IPS DF 6.9 (cell line): ENCODE results near the gene LRRTM3.

Experiments used
- DNase-seq: peaks from one replicate; pipeline ENCODE4 v3.0.0-alpha.2; 2013; ENCODE audit warnings: low read depth, low spot score
- H3K27ac ChIP-seq: one replicate; pipeline ENCODE4 v1.5.1; 2013; ENCODE audit warnings: low read length, control low read depth
- H3K27me3 ChIP-seq: 2 replicates; pipeline ENCODE4 v1.6.1; 2013; ENCODE audit warnings: mild to moderate bottlenecking, low read length; ENCODE audit not compliant: control insufficient read depth, insufficient read depth
- H3K36me3 ChIP-seq: 2 replicates; pipeline ENCODE4 v1.6.1; 2013; ENCODE audit warnings: low read length; ENCODE audit not compliant: control insufficient read depth, insufficient read depth
- H3K4me1 ChIP-seq: 2 replicates; pipeline ENCODE4 v1.6.1; 2013; ENCODE audit warnings: low read length; ENCODE audit not compliant: control insufficient read depth, insufficient read depth
- H3K4me3 ChIP-seq: 2 replicates; pipeline ENCODE4 v1.5.1; 2013; ENCODE audit warnings: mild to moderate bottlenecking, low read length
- H3K9me3 ChIP-seq: 2 replicates; pipeline ENCODE4 v1.6.1; 2013; ENCODE audit warnings: low read length, inconsistent platforms; ENCODE audit not compliant: control insufficient read depth, insufficient read depth
- whole genome bisulfite sequencing: extraction: QIAGEN DNeasy Blood & Tissue Kit; methylation state at CpG from one replicate; pipeline ENCODE4 v1.1.7; 2013; ENCODE audit warnings: mixed read lengths, missing lambda C conversion rate; ENCODE audit not compliant: insufficient read length, insufficient coverage; 5-methylcytosine and 5-hydroxymethylcytosine counted together

Gene LRRTM3

GRCh38 chr10:67075491-67075971, 149.7 kb downstream of the LRRTM3 start:
- Histone ChIP-seq H3K36me3 (no peaks in the 10 kb centered on the region), H3K27ac (no peak overlapping the region), H3K9me3 (no peaks in the 10 kb centered on the region), H3K4me3 (no peak overlapping the region), H3K27me3 (no peaks in the 10 kb centered on the region), H3K4me1 (no peaks in the 10 kb centered on the region)
- no CpG with 5 or more reads among the region's 4 CpGs for WGBS
- DNase-seq: no peak

GRCh38 chr10:67076144-67076543, 150.3 kb downstream of the LRRTM3 start:
- Histone ChIP-seq H3K9me3 (no peaks in the 10 kb centered on the region), H3K27ac (no peak overlapping the region), H3K4me1 (no peaks in the 10 kb centered on the region), H3K4me3 (no peak overlapping the region), H3K36me3 (no peaks in the 10 kb centered on the region), H3K27me3 (no peaks in the 10 kb centered on the region)
- no peak for DNase-seq

- no CpG with 5 or more reads among the region's 1 CpG for WGBS
- no peaks in the 10 kb centered on the region for H3K4me1 ChIP-seq
- no peak for DNase-seq
Observed at GRCh38 chr10:67077376-67077775, 151.5 kb downstream of the LRRTM3 start.

GRCh38 chr10:67079126-67079525, 153.3 kb downstream of the LRRTM3 start:
- Histone ChIP-seq H3K9me3 (no peaks in the 10 kb centered on the region), H3K27ac (no peak overlapping the region), H3K4me3 (no peak overlapping the region), H3K27me3 (no peaks in the 10 kb centered on the region), H3K36me3 (no peaks in the 10 kb centered on the region), H3K4me1 (no peaks in the 10 kb centered on the region)
- no CpG with 5 or more reads among the region's 4 CpGs for WGBS
- DNase-seq: no peak

More at GRCh38 chr10:67077376-67077775, 151.5 kb downstream of the LRRTM3 start:
- no peak overlapping the region for H3K4me3 ChIP-seq
- H3K27me3 ChIP-seq: no peaks in the 10 kb centered on the region
- no peak overlapping the region for H3K27ac ChIP-seq
- H3K36me3 ChIP-seq: no peaks in the 10 kb centered on the region
- no peaks in the 10 kb centered on the region for H3K9me3 ChIP-seq

- Histone ChIP-seq H3K9me3 (no peaks in the 10 kb centered on the region), H3K4me3 (no peak overlapping the region), H3K27ac (no peak overlapping the region), H3K4me1 (no peaks in the 10 kb centered on the region), H3K27me3 (no peaks in the 10 kb centered on the region), H3K36me3 (no peaks in the 10 kb centered on the region)
- no peak for DNase-seq
- WGBS: no CpG with 5 or more reads among the region's 2 CpGs
Observed at GRCh38 chr10:67086327-67087134, 160.7 kb downstream of the LRRTM3 start.

- no peak overlapping the region for H3K27ac ChIP-seq
- H3K27me3 ChIP-seq: no peaks in the 10 kb centered on the region
- no peaks in the 10 kb centered on the region for H3K4me1 ChIP-seq
- H3K36me3 ChIP-seq: no peaks in the 10 kb centered on the region
- H3K4me3 ChIP-seq: no peak overlapping the region
- no peak for DNase-seq
- no peaks in the 10 kb centered on the region for H3K9me3 ChIP-seq
Observed at GRCh38 chr10:67087135-67087425, 161.2 kb downstream of the LRRTM3 start.

- H3K9me3 ChIP-seq: no peaks in the 10 kb centered on the region
- no CpG with 5 or more reads among the region's 1 CpG for WGBS
- no peak for DNase-seq
- H3K27ac ChIP-seq: no peak overlapping the region
- H3K4me3 ChIP-seq: no peak overlapping the region
- no peaks in the 10 kb centered on the region for H3K27me3 ChIP-seq
- H3K4me1 ChIP-seq: no peaks in the 10 kb centered on the region
- no peaks in the 10 kb centered on the region for H3K36me3 ChIP-seq
Observed at GRCh38 chr10:67088036-67088435, 162.2 kb downstream of the LRRTM3 start.

- H3K4me3 ChIP-seq: no peak overlapping the region
- H3K27ac ChIP-seq: no peak overlapping the region
- WGBS: no CpG with 5 or more reads among the region's 2 CpGs
- no peaks in the 10 kb centered on the region for H3K36me3 ChIP-seq
- DNase-seq: no peak
- no peaks in the 10 kb centered on the region for H3K27me3 ChIP-seq
- no peaks in the 10 kb centered on the region for H3K9me3 ChIP-seq
- peaks cover under 1% of the 10 kb centered on the region; the same call in 1 of the 2 replicates for H3K4me1 ChIP-seq
Observed at GRCh38 chr10:67095531-67095930, 169.7 kb downstream of the LRRTM3 start.

GRCh38 chr10:67098461-67098860, 172.6 kb downstream of the LRRTM3 start:
- H3K27ac ChIP-seq: no peak overlapping the region
- H3K36me3 ChIP-seq: no peaks in the 10 kb centered on the region
- no peaks in the 10 kb centered on the region for H3K9me3 ChIP-seq
- H3K4me1 ChIP-seq: peaks cover 1% of the 10 kb centered on the region; the same call in 1 of the 2 replicates
- no peaks in the 10 kb centered on the region for H3K27me3 ChIP-seq
- no CpG with 5 or more reads among the region's 2 CpGs for WGBS
- no peak for DNase-seq
- no peak overlapping the region for H3K4me3 ChIP-seq

- DNase-seq: no peak
- Histone ChIP-seq H3K27ac (no peak overlapping the region), H3K4me3 (no peak overlapping the region), H3K9me3 (no peaks in the 10 kb centered on the region), H3K27me3 (no peaks in the 10 kb centered on the region), H3K4me1 (peaks cover 1% of the 10 kb centered on the region; the same call in 1 of the 2 replicates), H3K36me3 (no peaks in the 10 kb centered on the region)
- no CpG with 5 or more reads among the region's 3 CpGs for WGBS
Observed at GRCh38 chr10:67100951-67101350, 175.1 kb downstream of the LRRTM3 start.

GRCh38 chr10:67107670-67108069, 181.8 kb downstream of the LRRTM3 start:
- Histone ChIP-seq H3K4me1 (no peaks in the 10 kb centered on the region), H3K9me3 (no peaks in the 10 kb centered on the region), H3K36me3 (no peaks in the 10 kb centered on the region), H3K27me3 (no peaks in the 10 kb centered on the region), H3K27ac (no peak overlapping the region), H3K4me3 (no peak overlapping the region)
- no CpG with 5 or more reads among the region's 3 CpGs for WGBS
- no peak for DNase-seq
